Liver (tissue), 3 donors: ENCODE measurements around the gene TMEM43.

ENCODE experiments used
- ATF3 ChIP-seq: IDR thresholded peaks from 2 replicates; pipeline ENCODE4 v1.6.1; 2016; ENCODE audit warnings: antibody characterized with exemption
- CTCF ChIP-seq: fragments of 150-350 bp; IDR thresholded peaks from 2 replicates; pipeline ENCODE4 v1.5.1; 2017; ENCODE audit warnings: improper control_type of control experiment, low read depth, low read length; ENCODE audit not compliant: missing input control
- EGR1 ChIP-seq, 2 donors: IDR thresholded peaks; 2 replicates each; pipeline ENCODE4 v1.6.1; 2016 to 2018; ENCODE audit warnings: antibody characterized with exemption in 2 of 2, low read depth in 2 of 2
- FOXA1 ChIP-seq: IDR thresholded peaks from 2 replicates; pipeline ENCODE4 v1.6.1; 2016; ENCODE audit warnings: antibody characterized with exemption
- GABPA ChIP-seq, 2 donors: IDR thresholded peaks in 1 of 2; conservative IDR thresholded peaks in 1 of 2; 2 replicates each; pipeline ENCODE4 v1.6.1; 2016; ENCODE audit warnings: antibody characterized with exemption in 2 of 2, mild to moderate bottlenecking in 1 of 2, moderate library complexity in 1 of 2
- JUND ChIP-seq, 2 donors: IDR thresholded peaks; 2 replicates each; pipeline ENCODE4 v1.6.1; 2016; ENCODE audit warnings: antibody characterized with exemption in 2 of 2
- RAD21 ChIP-seq, 2 donors: IDR thresholded peaks; 2 replicates each; pipeline ENCODE4 v1.6.1; 2016; ENCODE audit warnings: antibody characterized with exemption in 2 of 2, mild to moderate bottlenecking in 2 of 2
- REST ChIP-seq: IDR thresholded peaks from 2 replicates; pipeline ENCODE4 v1.6.1; 2016; ENCODE audit warnings: antibody characterized with exemption, mild to moderate bottlenecking
- RXRA ChIP-seq, 2 donors: IDR thresholded peaks; 2 replicates each; pipeline ENCODE4 v1.6.1; 2017 to 2018; ENCODE audit warnings: antibody characterized with exemption in 2 of 2, mild to moderate bottlenecking in 1 of 2
- SP1 ChIP-seq: IDR thresholded peaks from 2 replicates; pipeline ENCODE4 v1.6.1; 2018; ENCODE audit warnings: antibody characterized with exemption, mild to moderate bottlenecking
- TAF1 ChIP-seq: conservative IDR thresholded peaks from 2 replicates; pipeline ENCODE4 v1.6.1; 2016; ENCODE audit warnings: antibody characterized with exemption, mild to moderate bottlenecking
- YY1 ChIP-seq: IDR thresholded peaks from 2 replicates; pipeline ENCODE4 v1.6.1; 2016; ENCODE audit warnings: antibody characterized with exemption, mild to moderate bottlenecking
- TF ChIP-seq, protein P1 (sequence below): IDR thresholded peaks from 2 replicates; pipeline ENCODE4 v1.6.1; 2016; ENCODE audit warnings: antibody characterized with exemption
- TF ChIP-seq, protein P2 (sequence below): IDR thresholded peaks from 2 replicates; pipeline ENCODE4 v1.6.1; 2016; ENCODE audit warnings: antibody characterized with exemption
- donor health status: healthy.
- donor health status: healthy.

- TF ChIP-seq CTCF (no peak), GABPA (IDR thresholded peaks at IDR 0.05 in 1 of 2, conservative IDR thresholded peaks at IDR 0.05 in 1 of 2) (no peak), RAD21 (IDR thresholded peaks at IDR 0.05) (no peak), TAF1 (no peak), REST (no peak), JUND (IDR thresholded peaks at IDR 0.05) (no peak), RXRA (IDR thresholded peaks at IDR 0.05) (no peak), ATF3 (no peak), EGR1 (IDR thresholded peaks at IDR 0.05; ENCODE audit: low read depth in 2 of 2) (no peak), FOXA1 (no peak), YY1 (no peak), SP1 (no peak)
- TF ChIP-seq, protein P1, sequence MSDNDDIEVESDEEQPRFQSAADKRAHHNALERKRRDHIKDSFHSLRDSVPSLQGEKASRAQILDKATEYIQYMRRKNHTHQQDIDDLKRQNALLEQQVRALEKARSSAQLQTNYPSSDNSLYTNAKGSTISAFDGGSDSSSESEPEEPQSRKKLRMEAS: no peak
- TF ChIP-seq, protein P2, sequence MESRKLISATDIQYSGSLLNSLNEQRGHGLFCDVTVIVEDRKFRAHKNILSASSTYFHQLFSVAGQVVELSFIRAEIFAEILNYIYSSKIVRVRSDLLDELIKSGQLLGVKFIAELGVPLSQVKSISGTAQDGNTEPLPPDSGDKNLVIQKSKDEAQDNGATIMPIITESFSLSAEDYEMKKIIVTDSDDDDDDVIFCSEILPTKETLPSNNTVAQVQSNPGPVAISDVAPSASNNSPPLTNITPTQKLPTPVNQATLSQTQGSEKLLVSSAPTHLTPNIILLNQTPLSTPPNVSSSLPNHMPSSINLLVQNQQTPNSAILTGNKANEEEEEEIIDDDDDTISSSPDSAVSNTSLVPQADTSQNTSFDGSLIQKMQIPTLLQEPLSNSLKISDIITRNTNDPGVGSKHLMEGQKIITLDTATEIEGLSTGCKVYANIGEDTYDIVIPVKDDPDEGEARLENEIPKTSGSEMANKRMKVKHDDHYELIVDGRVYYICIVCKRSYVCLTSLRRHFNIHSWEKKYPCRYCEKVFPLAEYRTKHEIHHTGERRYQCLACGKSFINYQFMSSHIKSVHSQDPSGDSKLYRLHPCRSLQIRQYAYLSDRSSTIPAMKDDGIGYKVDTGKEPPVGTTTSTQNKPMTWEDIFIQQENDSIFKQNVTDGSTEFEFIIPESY: no peak
Measured at GRCh38 chr3:14139771-14140170, 14.9 kb downstream of the TMEM43 start.
